Coronary artery (tissue), 2 donors: ENCODE results near the gene PACRGL.

Experiments
- DNase-seq: peaks from one replicate; pipeline ENCODE4 v3.0.0-alpha.2; 2017; ENCODE audit warnings: low spot score
- H3K27ac ChIP-seq, 2 donors: fragments of 200-600 bp; sonication (generic); one replicate each; pipeline ENCODE4 v1.5.1; 2016 to 2019
- H3K4me3 ChIP-seq: fragments of 200-600 bp; sonication (generic); 2 replicates; pipeline ENCODE4 v1.5.1; 2016; ENCODE audit warnings: mild to moderate bottlenecking, moderate library complexity
- TF ChIP-seq, protein P1 (sequence below): fragments of 200-600 bp; sonication (generic); IDR thresholded peaks from one replicate; pipeline ENCODE4 v1.5.1; 2019; ENCODE audit warnings: antibody characterized with exemption

PACRGL gene

DNA sequence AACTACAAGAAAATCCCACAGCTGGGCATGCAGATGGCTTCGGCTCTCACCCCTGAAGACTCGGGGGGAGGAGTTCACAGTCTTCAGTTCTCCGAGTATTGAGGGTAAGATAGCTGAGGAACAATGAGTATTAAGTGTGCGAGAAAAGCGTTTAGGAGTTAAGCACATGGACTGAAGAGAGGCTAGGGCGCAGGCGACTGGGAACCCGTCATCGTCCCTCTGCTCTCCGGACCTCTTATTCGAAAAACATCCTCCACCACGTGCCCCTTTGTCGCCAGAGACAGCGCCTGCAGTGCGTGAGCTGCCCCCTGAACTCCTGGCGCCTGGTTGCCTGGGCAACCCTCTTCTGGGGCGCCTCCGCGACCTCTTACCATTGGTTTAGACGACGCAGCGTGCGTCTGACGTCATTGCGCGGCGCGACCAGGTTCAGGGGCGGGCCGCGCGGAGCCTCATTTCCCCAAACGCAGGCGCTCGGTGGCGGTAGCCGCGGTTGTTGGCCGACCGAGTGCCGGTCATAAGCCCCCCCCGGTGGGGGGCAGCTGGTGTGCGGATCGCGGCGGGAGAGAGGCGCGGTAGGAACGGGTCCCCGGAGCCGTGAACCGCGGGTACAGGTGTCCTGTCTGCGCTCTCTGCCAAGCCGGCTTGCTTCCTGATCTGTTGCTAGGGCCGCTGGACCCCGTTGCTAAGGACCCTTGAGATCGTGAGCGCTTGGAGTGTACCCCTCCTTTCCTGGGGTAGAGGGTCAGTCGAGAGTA is at the start of gene PACRGL:
Gene PACRGL, plus strand, starts transcription at position 452 of the 755 bp plus-strand sequence. CDS start 4,024 bp downstream, outside the sequence.
- H3K4me3 ChIP-seq = peak within 1 kb of the TSS; percentile 87
- DNase-seq = peak; percentile 95
- TF ChIP-seq, protein P1, sequence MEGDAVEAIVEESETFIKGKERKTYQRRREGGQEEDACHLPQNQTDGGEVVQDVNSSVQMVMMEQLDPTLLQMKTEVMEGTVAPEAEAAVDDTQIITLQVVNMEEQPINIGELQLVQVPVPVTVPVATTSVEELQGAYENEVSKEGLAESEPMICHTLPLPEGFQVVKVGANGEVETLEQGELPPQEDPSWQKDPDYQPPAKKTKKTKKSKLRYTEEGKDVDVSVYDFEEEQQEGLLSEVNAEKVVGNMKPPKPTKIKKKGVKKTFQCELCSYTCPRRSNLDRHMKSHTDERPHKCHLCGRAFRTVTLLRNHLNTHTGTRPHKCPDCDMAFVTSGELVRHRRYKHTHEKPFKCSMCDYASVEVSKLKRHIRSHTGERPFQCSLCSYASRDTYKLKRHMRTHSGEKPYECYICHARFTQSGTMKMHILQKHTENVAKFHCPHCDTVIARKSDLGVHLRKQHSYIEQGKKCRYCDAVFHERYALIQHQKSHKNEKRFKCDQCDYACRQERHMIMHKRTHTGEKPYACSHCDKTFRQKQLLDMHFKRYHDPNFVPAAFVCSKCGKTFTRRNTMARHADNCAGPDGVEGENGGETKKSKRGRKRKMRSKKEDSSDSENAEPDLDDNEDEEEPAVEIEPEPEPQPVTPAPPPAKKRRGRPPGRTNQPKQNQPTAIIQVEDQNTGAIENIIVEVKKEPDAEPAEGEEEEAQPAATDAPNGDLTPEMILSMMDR = no peak
- H3K27ac ChIP-seq = peak within 1 kb of the TSS; percentile 82 to 83

DNA sequence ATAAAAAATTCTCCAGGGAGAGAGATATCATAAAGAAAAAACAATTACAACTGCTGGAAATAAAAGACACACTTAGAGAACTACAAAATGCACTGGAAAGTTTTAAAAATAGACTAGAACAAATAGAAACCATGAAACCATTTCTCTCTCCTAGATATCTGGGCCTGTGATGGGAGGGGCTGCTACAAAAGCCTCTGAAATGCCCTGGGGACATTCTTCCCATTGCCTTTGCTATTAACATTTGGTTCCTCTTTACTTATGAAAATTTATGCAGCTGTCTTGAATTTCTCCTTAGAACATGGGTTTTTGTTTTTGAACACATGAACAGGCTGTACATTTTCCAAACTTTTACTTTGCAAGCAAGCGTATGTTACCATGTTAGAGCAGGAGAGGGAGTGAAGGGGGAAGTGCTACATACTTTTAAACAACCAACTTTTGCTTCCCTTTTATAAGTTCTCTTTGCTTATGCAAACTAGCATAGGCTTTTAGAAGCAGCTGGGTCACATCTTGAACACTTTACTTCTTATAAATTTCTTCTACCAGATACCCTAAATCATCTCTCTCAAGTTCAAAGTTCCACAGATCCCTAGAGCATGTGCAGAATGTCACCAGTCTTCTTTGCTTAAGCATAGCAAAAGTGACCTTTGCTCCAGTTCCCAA is 47.9 kb upstream of the PACRGL start:
- DNase-seq = no peak
- TF ChIP-seq, protein P1 = no peak
- H3K27ac ChIP-seq = no peak overlapping the region
- no peak overlapping the region for H3K4me3 ChIP-seq

DNA sequence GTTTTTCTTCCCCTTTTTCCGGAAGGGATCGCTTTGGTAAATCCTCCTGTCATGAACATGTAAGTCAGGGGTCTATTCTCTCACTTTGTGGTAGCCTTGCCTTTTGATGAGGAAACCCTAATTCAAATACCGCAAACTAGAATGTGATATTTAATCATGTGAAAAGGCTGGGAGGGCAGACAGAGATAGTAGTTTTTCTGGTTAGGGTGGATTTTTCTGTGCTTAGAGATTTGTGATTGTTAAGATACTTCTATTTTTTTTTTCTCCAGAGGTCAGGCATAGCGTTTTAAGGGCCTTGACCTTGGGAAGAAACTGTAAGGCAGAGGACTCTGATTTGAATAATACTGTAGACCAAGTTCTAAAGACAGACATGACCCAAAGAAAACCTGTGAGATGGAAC is 41.8 kb upstream of the PACRGL start:
- TF ChIP-seq, protein P1 = no peak
- H3K4me3 ChIP-seq = no peak overlapping the region
- no peak overlapping the region for H3K27ac ChIP-seq
- DNase-seq = no peak

DNA sequence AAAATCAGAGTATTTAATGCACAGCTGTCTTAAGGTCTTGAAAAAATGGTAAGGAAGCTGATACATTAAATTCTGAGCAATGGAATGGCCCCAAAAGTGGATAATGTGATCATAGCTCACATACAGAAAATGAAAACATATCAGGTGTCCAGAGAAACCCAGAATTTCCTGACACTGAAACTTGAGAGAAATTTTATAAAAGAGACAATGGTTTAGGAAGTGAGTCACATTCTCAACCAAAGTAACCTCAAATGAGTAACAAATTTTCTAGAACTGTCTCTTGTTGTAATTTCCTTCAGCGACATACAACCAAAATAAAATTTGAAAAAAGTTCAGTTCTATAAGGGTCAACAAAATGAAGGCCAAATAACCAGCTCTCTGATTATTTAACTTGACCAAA is 37.4 kb upstream of the PACRGL start:
- Histone ChIP-seq H3K4me3 (no peak overlapping the region), H3K27ac (no peak overlapping the region)
- DNase-seq = no peak
- TF ChIP-seq, protein P1 = no peak

DNA sequence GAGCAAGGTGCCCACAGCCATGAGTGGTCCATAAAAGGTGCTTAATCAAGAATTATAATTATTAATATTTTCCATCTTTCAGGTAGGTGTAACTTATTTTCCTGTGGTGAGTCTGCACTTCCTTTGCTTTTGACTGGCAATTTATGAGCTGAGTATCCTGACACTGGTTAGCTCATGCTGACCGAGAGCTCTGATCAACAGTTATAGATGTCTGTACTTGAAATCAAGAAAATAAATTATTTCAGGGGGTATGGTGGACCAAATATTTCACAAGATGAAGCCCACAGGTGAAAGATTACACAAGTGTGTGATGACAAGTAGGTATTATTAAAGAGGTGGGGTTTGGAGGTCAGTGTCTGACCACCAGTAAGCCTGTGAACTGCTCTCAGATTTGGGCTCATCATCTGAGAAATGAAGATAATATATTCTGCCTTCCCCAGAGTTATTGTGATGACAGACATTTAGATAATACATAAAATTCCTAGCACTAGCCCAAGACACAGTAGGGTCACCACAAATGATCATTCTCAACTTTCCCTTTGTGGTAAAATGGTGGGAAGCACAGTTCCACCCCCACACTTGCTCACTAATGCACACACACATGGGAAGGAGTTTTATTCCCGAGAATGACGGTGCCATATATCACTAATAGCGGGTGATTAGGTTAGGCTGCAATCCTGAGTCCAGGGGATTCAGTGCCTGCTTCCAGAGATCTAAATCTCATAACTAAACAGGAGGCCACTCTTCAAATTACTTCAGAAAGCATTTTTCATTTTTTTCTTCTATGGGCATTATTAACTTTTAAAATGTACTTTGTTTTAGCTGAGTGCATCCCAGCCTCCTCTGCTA is 34.0 kb upstream of the PACRGL start:
- DNase-seq = no peak
- TF ChIP-seq, protein P1 = no peak
- H3K27ac ChIP-seq = no peak overlapping the region
- no peak overlapping the region for H3K4me3 ChIP-seq

DNA sequence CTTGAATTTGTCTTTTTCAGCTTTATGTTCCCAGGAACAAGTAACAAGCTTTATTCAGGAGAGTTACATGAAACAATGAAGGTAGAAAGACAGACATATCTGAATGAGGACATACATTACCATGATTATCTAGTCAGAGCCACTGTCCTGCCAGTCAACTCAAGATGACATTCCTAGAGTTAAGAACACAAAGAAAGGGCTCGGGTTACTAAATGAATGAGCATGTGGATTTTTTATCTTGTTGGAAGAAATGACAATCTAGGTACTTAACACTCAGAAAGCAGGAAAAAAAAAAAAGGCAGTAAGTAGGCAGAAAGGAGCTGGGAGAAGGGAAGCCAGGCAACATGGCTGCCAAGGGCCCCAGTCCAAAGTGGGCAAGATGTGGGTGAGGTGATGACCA is 28.0 kb upstream of the PACRGL start:
- TF ChIP-seq, protein P1 = no peak
- no peak for DNase-seq
- Histone ChIP-seq H3K27ac (no peak overlapping the region), H3K4me3 (no peak overlapping the region)
